K562 (cell line): ENCODE measurements around the gene NKG7. TPM values are rescaled to one million over a fixed set of nuclear protein-coding genes. Genes with fewer than 3 reads are reported as not detected.
A peak's percentile ranks its signal among the peaks of the same experiment; 100 is the strongest.

ENCODE experiments used
- ARHGAP35 ChIP-seq: fragments of 450-650 bp; IDR thresholded peaks from 2 replicates; pipeline ENCODE4 v1.6.1; 2018; ENCODE audit not compliant: partially characterized antibody
- BRD9 ChIP-seq: fragments of 450-650 bp; IDR thresholded peaks from 2 replicates; pipeline ENCODE4 v1.6.1; 2018; ENCODE audit warnings: low read depth; ENCODE audit not compliant: partially characterized antibody
- FOSL1 ChIP-seq: fragments of 200-800 bp; sonication (Bioruptor generic); conservative IDR thresholded peaks from 2 replicates; pipeline ENCODE4 v1.6.1; 2016; ENCODE audit warnings: missing genetic modification characterization, missing compliant biosample characterization
- NEUROD1 ChIP-seq: fragments of 150-350 bp; IDR thresholded peaks from 2 replicates; pipeline ENCODE4 v1.6.1; 2014; ENCODE audit warnings: borderline replicate concordance, low read length, low read depth; ENCODE audit not compliant: partially characterized antibody
- NFIC ChIP-seq: fragments of 450-650 bp; IDR thresholded peaks from 2 replicates; pipeline ENCODE4 v1.6.1; 2017; ENCODE audit warnings: mild to moderate bottlenecking, inconsistent platforms
- PHB ChIP-seq: fragments of 250-450 bp; sonication (Bioruptor Pico); IDR thresholded peaks from 2 replicates; pipeline ENCODE4 v1.5.0; 2021
- RFX7 ChIP-seq: fragments of 250-450 bp; sonication (Bioruptor Pico); IDR thresholded peaks from 2 replicates; pipeline ENCODE4 v1.5.1; 2021; ENCODE audit warnings: mild to moderate bottlenecking
- RNF219 ChIP-seq: fragments of 250-450 bp; sonication (Bioruptor Pico); IDR thresholded peaks from 2 replicates; pipeline ENCODE4 v1.5.0; 2022; ENCODE audit warnings: mild to moderate bottlenecking
- ZNF174 ChIP-seq: fragments of 250-450 bp; sonication (Bioruptor Pico); IDR thresholded peaks from 2 replicates; pipeline ENCODE4 v1.4.0; 2020; ENCODE audit warnings: mild to moderate bottlenecking
- ZNF655 ChIP-seq: fragments of 250-450 bp; sonication (Bioruptor Pico); IDR thresholded peaks from 2 replicates; pipeline ENCODE4 v1.5.0; 2021
- ZNF785 ChIP-seq: fragments of 250-450 bp; sonication (Bioruptor Pico); IDR thresholded peaks from 2 replicates; pipeline ENCODE4 v1.4.0; 2020; ENCODE audit warnings: mild to moderate bottlenecking
- ZZZ3 ChIP-seq: fragments of 450-650 bp; IDR thresholded peaks from 2 replicates; pipeline ENCODE4 v1.6.1; 2016; ENCODE audit warnings: antibody characterized with exemption, mild to moderate bottlenecking, moderate library complexity
- polyA plus RNA-seq, 8 experiments: library from polyadenylated mRNA; depleted of rRNA in 4 of 8; stranded (reverse) in 5 of 8; unstranded in 3 of 8; fragments of >200 nt; fragmentation: Nextera tagmentation in 2 of 8; fragmentation: Illumina TruSeq in 1 of 8; extraction: Ambion mirVana in 2 of 8; extraction: Trizol in 1 of 8; gene quantifications; 2 replicates each; pipeline versions ENCODE4 v1.2.1 to v1.2.3, GENCODE V29; 2011 to 2014; ENCODE audit warnings: inconsistent platforms in 1 of 8, missing spikeins in 1 of 8
- total RNA-seq, 7 experiments: library from RNA; depleted of rRNA in 6 of 7; stranded (reverse); fragments of >200 nt in 6 of 7; fragmentation: Illumina TruSeq in 2 of 7; extraction: Trizol in 2 of 7; gene quantifications; 2 replicates each; pipeline versions ENCODE4 v1.2.1 to v1.2.3, GENCODE V29; 2011 to 2021; ENCODE audit warnings: low replicate concordance in 1 of 7
- TF ChIP-seq, protein P1 (sequence below): fragments of 250-450 bp; sonication (Bioruptor Pico); IDR thresholded peaks from 2 replicates; pipeline ENCODE4 v1.4.0; 2020; ENCODE audit warnings: mild to moderate bottlenecking, moderate library complexity
- TF ChIP-seq, protein P2 (sequence below): fragments of 250-450 bp; sonication (Bioruptor Pico); IDR thresholded peaks from 2 replicates; pipeline ENCODE4 v1.5.1; 2021; ENCODE audit warnings: mild to moderate bottlenecking
- TF ChIP-seq, protein P3 (sequence below), 2 experiments: IDR thresholded peaks; 2 replicates each; pipeline ENCODE4 v1.6.1; 2012; ENCODE audit warnings: improper control_type of control experiment in 2 of 2, low read depth in 2 of 2, low read length in 2 of 2, borderline replicate concordance in 1 of 2

The NKG7 gene
- total and polyA plus RNA-seq, 9 of the 15 experiments (the other 6 are each of a cell fraction or from before 2014, with no cell fraction given) = 0.30 to 0.70 (median 0.51) TPM; not detected in 2

DNA sequence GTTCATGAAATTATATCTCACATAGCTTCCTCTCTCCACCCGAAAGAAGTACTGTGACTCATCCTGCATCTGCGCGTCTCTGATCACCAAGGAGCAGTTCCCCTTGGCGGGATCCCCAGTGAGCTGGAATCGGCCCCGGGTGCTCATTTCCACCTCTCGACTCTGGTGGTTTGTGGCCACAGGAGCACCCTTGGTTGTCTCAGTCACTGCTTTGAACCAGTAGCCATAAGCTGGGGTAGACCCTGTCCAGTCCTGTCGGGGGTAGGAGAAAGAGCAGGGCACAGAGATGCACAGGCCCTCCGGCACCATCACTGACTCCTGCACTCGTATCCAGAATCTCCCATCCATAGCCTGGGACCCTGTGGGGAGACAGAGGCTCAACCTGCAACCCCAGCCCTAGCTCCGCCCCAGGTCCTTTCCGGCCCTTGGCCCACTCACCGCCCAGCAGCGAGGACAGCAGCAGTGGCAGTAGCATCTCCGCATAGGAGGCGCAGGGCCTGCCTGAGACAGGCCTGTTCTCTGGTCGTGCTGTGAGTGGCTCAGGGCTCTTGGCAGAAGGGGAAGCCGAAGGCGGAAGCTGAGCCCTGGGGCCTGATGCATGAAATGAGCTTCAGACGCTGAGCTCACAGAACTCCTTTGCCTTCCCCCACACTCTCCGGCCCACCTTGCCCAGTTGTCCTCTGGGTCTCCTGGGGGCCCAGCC is 44.8 kb upstream of the NKG7 start, which contains the start of gene SIGLEC10 (continued):
- TF ChIP-seq, protein P1, sequence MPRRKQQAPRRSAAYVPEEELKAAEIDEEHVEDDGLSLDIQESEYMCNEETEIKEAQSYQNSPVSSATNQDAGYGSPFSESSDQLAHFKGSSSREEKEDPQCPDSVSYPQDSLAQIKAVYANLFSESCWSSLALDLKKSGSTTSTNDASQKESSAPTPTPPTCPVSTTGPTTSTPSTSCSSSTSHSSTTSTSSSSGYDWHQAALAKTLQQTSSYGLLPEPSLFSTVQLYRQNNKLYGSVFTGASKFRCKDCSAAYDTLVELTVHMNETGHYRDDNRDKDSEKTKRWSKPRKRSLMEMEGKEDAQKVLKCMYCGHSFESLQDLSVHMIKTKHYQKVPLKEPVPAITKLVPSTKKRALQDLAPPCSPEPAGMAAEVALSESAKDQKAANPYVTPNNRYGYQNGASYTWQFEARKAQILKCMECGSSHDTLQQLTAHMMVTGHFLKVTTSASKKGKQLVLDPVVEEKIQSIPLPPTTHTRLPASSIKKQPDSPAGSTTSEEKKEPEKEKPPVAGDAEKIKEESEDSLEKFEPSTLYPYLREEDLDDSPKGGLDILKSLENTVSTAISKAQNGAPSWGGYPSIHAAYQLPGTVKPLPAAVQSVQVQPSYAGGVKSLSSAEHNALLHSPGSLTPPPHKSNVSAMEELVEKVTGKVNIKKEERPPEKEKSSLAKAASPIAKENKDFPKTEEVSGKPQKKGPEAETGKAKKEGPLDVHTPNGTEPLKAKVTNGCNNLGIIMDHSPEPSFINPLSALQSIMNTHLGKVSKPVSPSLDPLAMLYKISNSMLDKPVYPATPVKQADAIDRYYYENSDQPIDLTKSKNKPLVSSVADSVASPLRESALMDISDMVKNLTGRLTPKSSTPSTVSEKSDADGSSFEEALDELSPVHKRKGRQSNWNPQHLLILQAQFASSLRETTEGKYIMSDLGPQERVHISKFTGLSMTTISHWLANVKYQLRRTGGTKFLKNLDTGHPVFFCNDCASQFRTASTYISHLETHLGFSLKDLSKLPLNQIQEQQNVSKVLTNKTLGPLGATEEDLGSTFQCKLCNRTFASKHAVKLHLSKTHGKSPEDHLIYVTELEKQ (CRISPR knock-in tag) = no peak
- TF ChIP-seq NFIC = no peak
- no peak for TF ChIP-seq NEUROD1
- no peak for TF ChIP-seq ZNF785 (CRISPR knock-in tag)
- TF ChIP-seq FOSL1 = peak; percentile 83
- no peak for TF ChIP-seq ARHGAP35
- TF ChIP-seq PHB (CRISPR knock-in tag) = no peak
- no peak for TF ChIP-seq ZNF655 (CRISPR knock-in tag)
- TF ChIP-seq RNF219 (CRISPR knock-in tag) = no peak
- no peak for TF ChIP-seq RFX7 (CRISPR knock-in tag)
- no peak for TF ChIP-seq BRD9
- no peak for TF ChIP-seq ZZZ3
- TF ChIP-seq, protein P2, sequence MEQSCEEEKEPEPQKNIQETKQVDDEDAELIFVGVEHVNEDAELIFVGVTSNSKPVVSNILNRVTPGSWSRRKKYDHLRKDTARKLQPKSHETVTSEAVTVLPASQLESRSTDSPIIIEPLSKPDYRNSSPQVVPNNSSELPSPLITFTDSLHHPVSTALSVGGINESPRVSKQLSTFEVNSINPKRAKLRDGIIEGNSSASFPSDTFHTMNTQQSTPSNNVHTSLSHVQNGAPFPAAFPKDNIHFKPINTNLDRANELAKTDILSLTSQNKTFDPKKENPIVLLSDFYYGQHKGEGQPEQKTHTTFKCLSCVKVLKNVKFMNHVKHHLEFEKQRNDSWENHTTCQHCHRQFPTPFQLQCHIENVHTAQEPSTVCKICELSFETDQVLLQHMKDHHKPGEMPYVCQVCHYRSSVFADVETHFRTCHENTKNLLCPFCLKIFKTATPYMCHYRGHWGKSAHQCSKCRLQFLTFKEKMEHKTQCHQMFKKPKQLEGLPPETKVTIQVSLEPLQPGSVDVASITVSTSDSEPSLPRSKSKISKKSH = no peak
- TF ChIP-seq ZNF174 (CRISPR knock-in tag) = no peak
- TF ChIP-seq, protein P3, sequence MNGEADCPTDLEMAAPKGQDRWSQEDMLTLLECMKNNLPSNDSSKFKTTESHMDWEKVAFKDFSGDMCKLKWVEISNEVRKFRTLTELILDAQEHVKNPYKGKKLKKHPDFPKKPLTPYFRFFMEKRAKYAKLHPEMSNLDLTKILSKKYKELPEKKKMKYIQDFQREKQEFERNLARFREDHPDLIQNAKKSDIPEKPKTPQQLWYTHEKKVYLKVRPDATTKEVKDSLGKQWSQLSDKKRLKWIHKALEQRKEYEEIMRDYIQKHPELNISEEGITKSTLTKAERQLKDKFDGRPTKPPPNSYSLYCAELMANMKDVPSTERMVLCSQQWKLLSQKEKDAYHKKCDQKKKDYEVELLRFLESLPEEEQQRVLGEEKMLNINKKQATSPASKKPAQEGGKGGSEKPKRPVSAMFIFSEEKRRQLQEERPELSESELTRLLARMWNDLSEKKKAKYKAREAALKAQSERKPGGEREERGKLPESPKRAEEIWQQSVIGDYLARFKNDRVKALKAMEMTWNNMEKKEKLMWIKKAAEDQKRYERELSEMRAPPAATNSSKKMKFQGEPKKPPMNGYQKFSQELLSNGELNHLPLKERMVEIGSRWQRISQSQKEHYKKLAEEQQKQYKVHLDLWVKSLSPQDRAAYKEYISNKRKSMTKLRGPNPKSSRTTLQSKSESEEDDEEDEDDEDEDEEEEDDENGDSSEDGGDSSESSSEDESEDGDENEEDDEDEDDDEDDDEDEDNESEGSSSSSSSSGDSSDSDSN (IDR thresholded peaks at IDR 0.05; ENCODE audit: borderline replicate concordance in 1 of 2, low read depth in 2 of 2, low read length in 2 of 2) = peak in 1 of 2 experiments; percentile 74; a peak in 1 of 4 replicates
